Liver (tissue), 3 donors: ENCODE results near the gene TOM1L2.

Experiments
- CTCF ChIP-seq: fragments of 150-350 bp; IDR thresholded peaks from 2 replicates; pipeline ENCODE4 v1.5.1; 2017; ENCODE audit warnings: improper control_type of control experiment, low read depth, low read length; ENCODE audit not compliant: missing input control
- RXRA ChIP-seq, 2 donors: IDR thresholded peaks; 2 replicates each; pipeline ENCODE4 v1.6.1; 2017 to 2018; ENCODE audit warnings: antibody characterized with exemption in 2 of 2, mild to moderate bottlenecking in 1 of 2
- TAF1 ChIP-seq: conservative IDR thresholded peaks from 2 replicates; pipeline ENCODE4 v1.6.1; 2016; ENCODE audit warnings: antibody characterized with exemption, mild to moderate bottlenecking
- donor health status: healthy.
- donor health status: healthy.

- TF ChIP-seq CTCF (no peak), TAF1 (no peak), RXRA (IDR thresholded peaks at IDR 0.05) (no peak)
Observed at GRCh38 chr17:17989081-17989480, 16.9 kb upstream of the TOM1L2 start.
